Measurements from ENCODE around the gene PJA2. TPM values are rescaled to one million over a fixed set of nuclear protein-coding genes. Genes with fewer than 3 reads are reported as not detected.

The PJA2 gene
- total RNA-seq, 4 donors from 2014 or later = 74.3 to 229 (median 135) TPM

DNA sequence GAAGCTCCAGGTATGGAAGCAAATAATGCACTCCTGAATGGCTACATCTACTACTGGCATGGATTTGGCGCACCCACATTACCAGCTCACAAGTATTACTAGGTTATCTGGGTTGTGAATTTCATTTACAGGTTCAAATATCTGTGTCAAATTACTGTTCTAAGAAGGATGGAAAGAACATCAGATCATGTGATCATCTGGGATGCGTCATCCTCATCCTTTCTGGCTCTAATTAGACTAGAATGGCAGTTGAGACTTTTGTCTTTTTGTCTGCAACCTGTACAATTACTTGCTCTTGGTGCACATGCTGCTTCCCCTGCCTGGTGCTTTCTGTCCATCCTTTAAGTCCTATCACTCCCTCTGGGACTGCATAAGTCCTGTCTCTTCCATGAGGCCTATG, 64.1 kb downstream of the PJA2 start:
- H3K4me1 ChIP-seq = no peaks in the 10 kb centered on the region
- no peak for DNase-seq
- H3K36me3 ChIP-seq = no peaks in the 10 kb centered on the region
- no peaks in the 10 kb centered on the region for H3K9me3 ChIP-seq
- TF ChIP-seq, protein P1, sequence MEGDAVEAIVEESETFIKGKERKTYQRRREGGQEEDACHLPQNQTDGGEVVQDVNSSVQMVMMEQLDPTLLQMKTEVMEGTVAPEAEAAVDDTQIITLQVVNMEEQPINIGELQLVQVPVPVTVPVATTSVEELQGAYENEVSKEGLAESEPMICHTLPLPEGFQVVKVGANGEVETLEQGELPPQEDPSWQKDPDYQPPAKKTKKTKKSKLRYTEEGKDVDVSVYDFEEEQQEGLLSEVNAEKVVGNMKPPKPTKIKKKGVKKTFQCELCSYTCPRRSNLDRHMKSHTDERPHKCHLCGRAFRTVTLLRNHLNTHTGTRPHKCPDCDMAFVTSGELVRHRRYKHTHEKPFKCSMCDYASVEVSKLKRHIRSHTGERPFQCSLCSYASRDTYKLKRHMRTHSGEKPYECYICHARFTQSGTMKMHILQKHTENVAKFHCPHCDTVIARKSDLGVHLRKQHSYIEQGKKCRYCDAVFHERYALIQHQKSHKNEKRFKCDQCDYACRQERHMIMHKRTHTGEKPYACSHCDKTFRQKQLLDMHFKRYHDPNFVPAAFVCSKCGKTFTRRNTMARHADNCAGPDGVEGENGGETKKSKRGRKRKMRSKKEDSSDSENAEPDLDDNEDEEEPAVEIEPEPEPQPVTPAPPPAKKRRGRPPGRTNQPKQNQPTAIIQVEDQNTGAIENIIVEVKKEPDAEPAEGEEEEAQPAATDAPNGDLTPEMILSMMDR (IDR thresholded peaks at IDR 0.05) = no peak
- no peak for TF ChIP-seq POLR2A (IDR thresholded peaks at IDR 0.05)
- no peak overlapping the region for H3K27ac ChIP-seq
- H3K4me3 ChIP-seq = no peak overlapping the region
- intact Hi-C loops (cut with DNase I; ENCODE audit: low total_unique reads) = no loop called here
- no peaks in the 10 kb centered on the region for H3K27me3 ChIP-seq

DNA sequence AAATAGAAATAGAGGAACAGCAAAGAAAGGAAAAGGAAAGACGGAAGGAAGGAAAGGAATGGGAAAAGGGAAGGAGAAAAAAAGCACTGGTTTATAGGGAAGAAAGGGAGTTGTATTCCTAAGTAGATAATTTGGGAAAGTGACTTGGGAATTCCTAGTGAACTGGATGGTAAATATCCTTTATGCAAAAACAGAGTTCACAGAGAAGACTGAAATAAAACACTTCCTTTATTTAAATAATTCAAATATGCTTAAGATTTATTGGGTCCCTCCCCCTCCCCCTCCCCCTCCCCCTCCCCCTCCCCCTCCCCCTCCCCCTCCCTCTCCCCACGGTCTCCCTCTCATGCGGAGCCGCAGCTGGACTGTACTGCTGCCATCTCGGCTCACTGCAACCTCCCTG, 69.4 kb downstream of the PJA2 start:
- TF ChIP-seq, protein P1 (IDR thresholded peaks at IDR 0.05) = no peak
- no peak for TF ChIP-seq POLR2A (IDR thresholded peaks at IDR 0.05)
- Histone ChIP-seq H3K4me3 (no peak overlapping the region), H3K27ac (no peak overlapping the region), H3K4me1 (no peaks in the 10 kb centered on the region), H3K36me3 (no peaks in the 10 kb centered on the region), H3K9me3 (no peaks in the 10 kb centered on the region), H3K27me3 (no peaks in the 10 kb centered on the region)
- intact Hi-C loops (cut with DNase I; ENCODE audit: low total_unique reads) = no loop called here
- DNase-seq = no peak

DNA sequence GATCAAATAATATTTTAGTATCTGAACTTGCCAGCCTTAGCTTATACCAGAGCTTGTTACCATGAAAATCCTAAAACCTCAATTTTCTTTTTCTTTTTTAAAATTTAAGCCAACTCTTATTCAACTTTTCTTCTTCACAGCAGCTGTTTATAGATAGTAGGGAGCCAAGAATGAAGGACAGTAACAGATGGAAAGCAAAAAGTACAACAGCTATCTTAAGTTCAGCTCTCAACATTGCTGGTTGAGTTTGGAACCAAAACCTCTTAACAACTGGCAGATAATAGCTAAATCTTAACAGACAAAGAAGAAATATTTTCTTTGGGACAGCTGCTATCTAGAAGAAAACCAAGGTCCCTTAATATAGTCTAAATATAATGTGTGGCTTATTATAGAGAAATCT, 74.7 kb downstream of the PJA2 start:
- H3K27me3 ChIP-seq = no peaks in the 10 kb centered on the region
- DNase-seq = no peak
- H3K9me3 ChIP-seq = no peaks in the 10 kb centered on the region
- intact Hi-C loops (cut with DNase I; ENCODE audit: low total_unique reads) = no loop called here
- no peak overlapping the region for H3K27ac ChIP-seq
- no peaks in the 10 kb centered on the region for H3K36me3 ChIP-seq
- no peaks in the 10 kb centered on the region for H3K4me1 ChIP-seq
- TF ChIP-seq, protein P1 (IDR thresholded peaks at IDR 0.05) = no peak
- TF ChIP-seq POLR2A (IDR thresholded peaks at IDR 0.05) = no peak
- H3K4me3 ChIP-seq = no peak overlapping the region

DNA sequence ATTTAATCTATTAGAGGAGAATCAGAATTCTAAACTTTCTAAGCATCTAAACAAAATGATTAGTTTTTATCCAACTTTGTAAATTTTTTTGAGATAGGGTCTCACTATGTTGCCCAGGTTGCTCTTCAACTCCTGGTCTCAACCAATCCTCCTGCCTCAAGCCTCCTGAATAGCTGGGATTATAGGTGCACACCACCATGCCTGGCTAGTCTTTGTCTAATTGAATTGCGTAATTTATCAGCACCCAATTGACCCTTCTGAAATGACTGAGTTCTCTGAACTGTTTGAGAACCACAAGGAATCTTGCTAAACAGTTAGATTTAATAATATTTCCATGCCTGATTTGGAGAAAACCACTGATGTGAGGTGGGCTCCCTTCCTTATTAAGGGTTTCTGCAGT, 75.7 kb downstream of the PJA2 start:
- Histone ChIP-seq H3K27me3 (no peaks in the 10 kb centered on the region), H3K27ac (no peak overlapping the region), H3K4me1 (no peaks in the 10 kb centered on the region), H3K4me3 (no peak overlapping the region), H3K36me3 (no peaks in the 10 kb centered on the region), H3K9me3 (no peaks in the 10 kb centered on the region)
- no peak for TF ChIP-seq POLR2A (IDR thresholded peaks at IDR 0.05)
- TF ChIP-seq, protein P1 (IDR thresholded peaks at IDR 0.05) = no peak
- intact Hi-C loops (cut with DNase I; ENCODE audit: low total_unique reads) = no loop called here
- DNase-seq = no peak

DNA sequence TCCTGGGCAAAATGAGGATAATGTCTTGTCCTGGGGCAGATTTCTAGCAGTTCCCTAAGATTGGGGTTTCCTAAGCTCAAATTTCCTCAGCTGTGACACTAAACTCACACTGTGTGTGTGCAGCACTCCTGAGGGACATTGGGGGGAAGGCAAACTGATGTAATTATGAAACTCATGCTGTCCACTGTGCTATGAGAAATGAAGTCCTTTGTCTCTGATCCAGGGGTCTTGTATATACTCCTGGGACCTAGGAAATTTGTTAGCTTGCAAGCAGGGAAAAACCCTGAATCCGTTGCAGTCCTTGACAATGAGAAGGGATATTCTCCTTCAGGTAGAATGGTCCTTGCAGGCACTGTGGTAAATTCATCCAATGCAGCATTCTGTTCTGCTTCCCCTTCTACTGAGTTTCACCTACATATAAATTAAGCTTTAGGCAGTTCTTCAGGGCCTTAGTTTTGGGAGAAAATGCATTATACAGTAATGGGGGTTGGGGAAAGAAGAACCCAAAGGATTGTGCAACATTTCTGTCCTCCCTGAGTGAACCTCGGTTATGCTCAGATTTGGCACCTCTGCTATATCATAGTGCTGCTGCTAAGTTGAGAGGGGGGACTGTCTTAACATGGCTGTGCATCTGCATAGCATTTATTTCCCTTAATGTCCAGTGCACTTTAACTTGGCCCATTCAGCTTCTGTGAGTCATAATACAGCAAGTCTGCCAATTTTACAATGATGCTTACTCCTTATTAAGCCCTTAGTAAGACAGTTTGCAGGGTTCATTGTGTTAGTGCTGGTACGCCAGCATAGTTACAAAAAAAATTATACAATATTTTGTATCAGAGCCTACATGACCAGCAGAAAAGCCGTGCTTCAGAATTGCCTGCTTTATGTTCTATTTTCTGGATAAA, 80.2 kb downstream of the PJA2 start:
- Histone ChIP-seq H3K36me3 (no peaks in the 10 kb centered on the region), H3K27ac (peak overlapping the region in 1 of 2 donors; percentile 22), H3K4me1 (no peaks in the 10 kb centered on the region), H3K9me3 (no peaks in the 10 kb centered on the region), H3K27me3 (no peaks in the 10 kb centered on the region), H3K4me3 (no peak overlapping the region)
- DNase-seq = no peak
- TF ChIP-seq, protein P1 (IDR thresholded peaks at IDR 0.05) = no peak
- TF ChIP-seq POLR2A (IDR thresholded peaks at IDR 0.05) = no peak
- intact Hi-C loops (cut with DNase I; ENCODE audit: low total_unique reads) = no loop called here
